Measurements from ENCODE around the gene CHST9. TPM values are rescaled to one million over a fixed set of nuclear protein-coding genes. Genes with fewer than 3 reads are reported as not detected.

Gene CHST9
- total RNA-seq, 1 experiment from 2014 or later = 3.5 TPM

DNA sequence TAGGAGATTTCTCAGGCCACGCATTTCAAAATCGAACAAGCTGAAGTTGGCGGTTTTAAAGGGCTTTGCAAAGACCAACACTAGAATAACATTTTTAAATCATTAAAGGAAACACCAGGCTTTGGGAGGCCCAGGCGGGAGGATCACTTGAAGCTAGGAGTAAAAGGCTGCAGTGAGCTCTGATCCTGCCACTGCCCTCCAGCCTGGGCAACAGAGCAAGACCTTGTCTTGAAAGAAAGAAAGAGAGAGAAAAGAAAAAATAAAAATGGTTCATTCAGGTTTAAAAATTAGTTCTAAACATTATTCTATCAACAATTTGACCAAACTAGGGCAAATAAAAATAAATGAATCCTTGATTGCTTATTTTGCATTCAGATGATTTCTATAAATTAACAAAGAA lies 789 bp upstream of the CHST9 start:
- no peak overlapping the region for H4K5ac ChIP-seq (ENCODE audit: insufficient read length, low read depth, low read length)
- peaks cover 5% of the 10 kb centered on the region for H3K23me2 ChIP-seq (ENCODE audit: insufficient read length, low read depth, low read length, poor library complexity, severe bottlenecking)

More for the DNA sequence above, 789 bp upstream of the CHST9 start:
- DNase-seq = no peak
- Histone ChIP-seq H2BK12ac (ENCODE audit: insufficient read length, low read depth, low read length) (no peak overlapping the region), H3K27me3 (ENCODE audit: insufficient read depth, low read length) (no peaks in the 10 kb centered on the region), H3K79me2 (ENCODE audit: insufficient read depth, low read length) (no peaks in the 10 kb centered on the region), H3K56ac (ENCODE audit: insufficient read length, low read depth, low read length) (no peak overlapping the region), H3K4me1 (ENCODE audit: insufficient read depth, low read length) (no peaks in the 10 kb centered on the region), H2BK120ac (ENCODE audit: low read depth, low read length, poor library complexity, severe bottlenecking) (no peak overlapping the region), H3T11ph (ENCODE audit: low read length) (no peak overlapping the region), H2AK5ac (ENCODE audit: insufficient read length, low read length) (no peak overlapping the region), H4K8ac (replicated peaks; ENCODE audit: insufficient read length, low read depth, low read length) (no peak overlapping the region), H3K9ac (ENCODE audit: extremely low read depth, insufficient read length, low read length) (no peak overlapping the region), H3K4ac (ENCODE audit: low read depth, low read length) (no peak overlapping the region), H3K4me2 (ENCODE audit: insufficient read depth, insufficient read length, low read length) (peak overlapping the region; percentile 55), H3K14ac (ENCODE audit: insufficient read depth, low read length) (no peak overlapping the region), H3K79me1 (ENCODE audit: insufficient read depth, low read depth, low read length, poor library complexity, severe bottlenecking) (no peaks in the 10 kb centered on the region), H2BK5ac (ENCODE audit: insufficient read length, low read length) (no peak overlapping the region), H4K20me1 (ENCODE audit: control insufficient read depth, insufficient read depth, insufficient read length) (no peaks in the 10 kb centered on the region), H2AFZ (ENCODE audit: low read length) (no peak overlapping the region), H2BK20ac (ENCODE audit: low read depth, low read length, poor library complexity, severe bottlenecking) (no peak overlapping the region), H3K27ac (ENCODE audit: insufficient read length, low read depth, low read length) (no peak overlapping the region), H4K91ac (ENCODE audit: insufficient read length, low read depth, low read length) (no peak overlapping the region), H2BK15ac (ENCODE audit: low read depth, low read length) (no peak overlapping the region), H3K18ac (ENCODE audit: insufficient read length, low read depth, low read length) (no peak overlapping the region), H3K23ac (ENCODE audit: insufficient read length, low read depth, low read length) (no peak overlapping the region), H3K9me3 (ENCODE audit: control insufficient read depth, low read depth, low read length) (no peaks in the 10 kb centered on the region)
- TF ChIP-seq CTCF (conservative IDR thresholded peaks at IDR 0.05) = no peak
- no CpG with 5 or more reads among the region's 4 CpGs for WGBS (ENCODE audit: extremely low coverage, insufficient read length, low lambda C conversion rate)
- Mint-ChIP-seq H3K27me3 (ENCODE audit: low read depth) (peaks cover 27% of the 10 kb centered on the region), H3K36me3 (ENCODE audit: insufficient read depth in 1 of 3, low read depth in 3 of 3) (no peaks in the 10 kb centered on the region), H3K4me1 (peaks cover 16 to 19% of the 10 kb centered on the region in 2 experiments), H3K27ac (no peak overlapping the region), H3K9me3 (no peaks in the 10 kb centered on the region), H3K4me3 (peak overlapping the region; percentile 78 to 86)

Data from H9 (cell line).